CD4-positive, alpha-beta T cell treated with Interferon gamma for 1 hour (primary cell): ENCODE measurements around the gene KANK4.

Source experiments
- DNase-seq: peaks from one replicate; pipeline ENCODE4 v3.0.0-alpha.2; 2020

Gene KANK4

GRCh38 chr1:62194651-62195544 is 124.3 kb downstream of the KANK4 start, which contains the start of gene L1TD1:
Gene L1TD1, plus strand, starts transcription at chr1:62194849. Its CDS starts 11,780 bp downstream, at chr1:62206629.
- DNase-seq = no peak

GRCh38 chr1:62188111-62188510 is 131.1 kb downstream of the KANK4 start:
- no peak for DNase-seq

GRCh38 chr1:62187548-62187947 is 131.7 kb downstream of the KANK4 start:
- DNase-seq = no peak
